Neural progenitor cell (in vitro differentiated cells): Measurements from ENCODE around the gene GALK2. TPM values are rescaled to one million over a fixed set of nuclear protein-coding genes. Genes with fewer than 3 reads are reported as not detected.
"Not testable (repeated sequence)": the region's sequence is repeated elsewhere in the genome, so short reads cannot be mapped to it uniquely, and the experiment has no call there.

Source experiments
- DNase-seq: peaks from one replicate; pipeline ENCODE4 v3.0.0-alpha.2; 2016; ENCODE audit warnings: low spot score
- H2AFZ ChIP-seq: fragments of 200-600 bp; sonication (generic); replicated peaks from 2 replicates; pipeline ENCODE4 v1.6.1; 2016; ENCODE audit warnings: antibody characterized with exemption
- H3F3A ChIP-seq: fragments of 200-600 bp; sonication (generic); 2 replicates; pipeline ENCODE4 v1.6.1; 2016; ENCODE audit warnings: antibody characterized with exemption, low read depth
- H3K27ac ChIP-seq: fragments of 200-600 bp; sonication (generic); 2 replicates; pipeline ENCODE4 v1.5.1; 2016; ENCODE audit warnings: mild to moderate bottlenecking
- H3K27me3 ChIP-seq: fragments of 200-600 bp; sonication (generic); 2 replicates; pipeline ENCODE4 v1.6.1; 2016; ENCODE audit warnings: mild to moderate bottlenecking, moderate library complexity
- H3K36me3 ChIP-seq: fragments of 200-600 bp; sonication (generic); 2 replicates; pipeline ENCODE4 v1.5.1; 2016
- H3K4me1 ChIP-seq: fragments of 200-600 bp; sonication (generic); 2 replicates; pipeline ENCODE4 v1.6.1; 2016; ENCODE audit warnings: mixed run types
- H3K4me2 ChIP-seq: fragments of 200-600 bp; sonication (generic); 2 replicates; pipeline ENCODE4 v1.6.1; 2016
- H3K4me3 ChIP-seq: fragments of 200-600 bp; sonication (generic); 2 replicates; pipeline ENCODE4 v1.5.1; 2016
- H3K79me2 ChIP-seq: fragments of 200-600 bp; sonication (generic); 2 replicates; pipeline ENCODE4 v1.6.1; 2016; ENCODE audit warnings: low read depth
- H3K9ac ChIP-seq: fragments of 200-600 bp; sonication (generic); 2 replicates; pipeline ENCODE4 v1.6.1; 2016
- H3K9me3 ChIP-seq: fragments of 200-600 bp; sonication (generic); 2 replicates; pipeline ENCODE4 v1.5.1; 2016; ENCODE audit warnings: low read depth
- H4K20me1 ChIP-seq: fragments of 200-600 bp; sonication (generic); 2 replicates; pipeline ENCODE4 v1.6.1; 2016; ENCODE audit warnings: low read depth
- H3K27ac Mint-ChIP-seq: 3 replicates; pipeline ENCODE4 v1.8.0; 2021; ENCODE audit warnings: mixed read lengths
- H3K27me3 Mint-ChIP-seq: 2 replicates; pipeline ENCODE4 v1.8.0; 2022; ENCODE audit warnings: low read depth, mild to moderate bottlenecking, inconsistent platforms, moderate library complexity, mixed read lengths; ENCODE audit not compliant: insufficient read depth
- H3K36me3 Mint-ChIP-seq: 3 replicates; pipeline ENCODE4 v1.8.0; 2021; ENCODE audit warnings: mixed read lengths
- H3K4me1 Mint-ChIP-seq: 3 replicates; pipeline ENCODE4 v1.8.0; 2021; ENCODE audit warnings: mixed read lengths
- H3K4me3 Mint-ChIP-seq: 3 replicates; pipeline ENCODE4 v1.8.0; 2021; ENCODE audit warnings: mild to moderate bottlenecking, moderate library complexity, mixed read lengths
- H3K9me3 Mint-ChIP-seq: 3 replicates; pipeline ENCODE4 v1.8.0; 2020; ENCODE audit warnings: mixed read lengths
- EZH2 ChIP-seq: fragments of 200-600 bp; sonication (generic); IDR thresholded peaks from 2 replicates; pipeline ENCODE4 v1.6.1; 2017; ENCODE audit warnings: antibody characterized with exemption, mild to moderate bottlenecking, moderate library complexity
- EZH2phosphoT487 ChIP-seq: fragments of 200-600 bp; sonication (generic); IDR thresholded peaks from 2 replicates; pipeline ENCODE4 v1.6.1; 2017; ENCODE audit warnings: antibody characterized with exemption
- total RNA-seq: library from RNA; depleted of rRNA; stranded (reverse); fragments of >200 nt; gene quantifications from 2 replicates; pipeline ENCODE4 v1.2.3, GENCODE V29; 2015; ENCODE audit warnings: low replicate concordance
- TF ChIP-seq, protein P1 (sequence below): fragments of 200-600 bp; sonication (generic); IDR thresholded peaks from 2 replicates; pipeline ENCODE4 v1.5.1; 2017; ENCODE audit warnings: antibody characterized with exemption, mild to moderate bottlenecking

Gene GALK2
- total RNA-seq, 1 donor from 2014 or later = 19.0 TPM

DNA sequence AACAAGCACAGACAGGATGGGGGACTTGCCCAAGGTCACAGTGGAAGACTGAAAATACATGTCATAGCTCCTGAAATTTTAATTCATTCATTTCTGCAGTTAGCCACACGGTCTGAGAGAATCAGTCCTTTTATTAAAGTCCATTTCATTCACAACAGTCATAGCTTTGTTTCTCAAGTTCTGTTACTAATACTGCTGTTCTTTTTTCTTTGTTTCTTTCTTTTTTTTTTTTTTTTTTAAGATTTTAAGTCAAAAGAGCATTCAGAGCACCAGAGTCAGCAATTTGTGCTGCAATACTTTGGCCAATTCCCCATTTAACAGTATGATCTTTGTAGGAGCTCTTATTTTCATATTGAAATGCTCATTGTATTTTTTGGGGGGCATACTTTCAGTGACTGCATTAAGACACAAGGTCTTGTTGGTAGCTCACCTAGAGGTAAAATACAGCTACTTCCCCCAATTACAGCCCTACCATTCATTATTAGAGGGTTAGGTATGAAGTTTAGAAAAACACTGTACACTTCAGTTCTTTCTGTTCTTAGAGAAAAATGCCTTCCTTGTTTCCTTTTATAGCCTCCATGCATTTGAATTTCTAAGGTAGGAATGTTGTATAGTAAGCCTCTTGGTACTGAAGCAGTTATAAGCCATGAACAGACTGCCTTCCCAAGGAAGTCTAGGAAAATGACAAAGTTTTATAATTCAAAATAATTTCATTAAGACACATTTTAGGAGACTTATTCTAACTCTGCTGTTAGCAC is 9.6 kb downstream of the GALK2 start:
- no peak overlapping the region for H3K9ac ChIP-seq
- Mint-ChIP-seq H3K36me3 (no peaks in the 10 kb centered on the region), H3K4me3 (no peak overlapping the region), H3K27me3 (no peaks in the 10 kb centered on the region), H3K4me1 (no peaks in the 10 kb centered on the region), H3K9me3 (peaks cover 7% of the 10 kb centered on the region), H3K27ac (no peak overlapping the region)
- H3K4me2 ChIP-seq = no peak overlapping the region
- no peaks in the 10 kb centered on the region for H3K4me1 ChIP-seq
- H3K27me3 ChIP-seq = no peaks in the 10 kb centered on the region
- H3F3A ChIP-seq = no peaks in the 10 kb centered on the region
- DNase-seq = no peak
- no peak overlapping the region for H3K4me3 ChIP-seq
- no peaks in the 10 kb centered on the region for H3K9me3 ChIP-seq
- H4K20me1 ChIP-seq = no peaks in the 10 kb centered on the region
- H3K27ac ChIP-seq = no peak overlapping the region
- no peak overlapping the region for H2AFZ ChIP-seq
- H3K79me2 ChIP-seq = no peaks in the 10 kb centered on the region
- TF ChIP-seq EZH2 (no peak), EZH2phosphoT487 (no peak)
- TF ChIP-seq, protein P1, sequence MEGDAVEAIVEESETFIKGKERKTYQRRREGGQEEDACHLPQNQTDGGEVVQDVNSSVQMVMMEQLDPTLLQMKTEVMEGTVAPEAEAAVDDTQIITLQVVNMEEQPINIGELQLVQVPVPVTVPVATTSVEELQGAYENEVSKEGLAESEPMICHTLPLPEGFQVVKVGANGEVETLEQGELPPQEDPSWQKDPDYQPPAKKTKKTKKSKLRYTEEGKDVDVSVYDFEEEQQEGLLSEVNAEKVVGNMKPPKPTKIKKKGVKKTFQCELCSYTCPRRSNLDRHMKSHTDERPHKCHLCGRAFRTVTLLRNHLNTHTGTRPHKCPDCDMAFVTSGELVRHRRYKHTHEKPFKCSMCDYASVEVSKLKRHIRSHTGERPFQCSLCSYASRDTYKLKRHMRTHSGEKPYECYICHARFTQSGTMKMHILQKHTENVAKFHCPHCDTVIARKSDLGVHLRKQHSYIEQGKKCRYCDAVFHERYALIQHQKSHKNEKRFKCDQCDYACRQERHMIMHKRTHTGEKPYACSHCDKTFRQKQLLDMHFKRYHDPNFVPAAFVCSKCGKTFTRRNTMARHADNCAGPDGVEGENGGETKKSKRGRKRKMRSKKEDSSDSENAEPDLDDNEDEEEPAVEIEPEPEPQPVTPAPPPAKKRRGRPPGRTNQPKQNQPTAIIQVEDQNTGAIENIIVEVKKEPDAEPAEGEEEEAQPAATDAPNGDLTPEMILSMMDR = no peak
- H3K36me3 ChIP-seq = no peaks in the 10 kb centered on the region

DNA sequence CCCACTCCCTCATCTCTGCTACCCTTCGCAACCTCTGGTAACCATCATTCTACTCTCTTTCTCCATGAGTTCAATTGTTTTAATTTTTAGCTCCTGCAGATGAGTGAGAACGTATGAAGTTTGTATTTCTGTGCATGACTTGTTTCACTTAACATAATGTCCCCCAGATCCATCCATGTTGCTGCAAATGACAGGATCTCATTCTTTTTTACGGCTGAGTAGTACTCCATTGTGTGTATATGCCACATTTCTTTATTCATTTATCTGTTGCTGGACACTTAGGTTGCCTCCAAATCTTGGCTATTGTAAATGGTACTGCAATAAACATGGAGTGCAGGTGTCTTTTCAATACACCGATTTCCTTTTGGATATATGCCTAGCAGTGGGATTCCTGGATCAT is 12.1 kb downstream of the GALK2 start:
- H3K27me3 Mint-ChIP-seq = no peaks in the 10 kb centered on the region
- H3K4me2 ChIP-seq = no peak overlapping the region
- H3K27ac Mint-ChIP-seq = no peak overlapping the region

DNA sequence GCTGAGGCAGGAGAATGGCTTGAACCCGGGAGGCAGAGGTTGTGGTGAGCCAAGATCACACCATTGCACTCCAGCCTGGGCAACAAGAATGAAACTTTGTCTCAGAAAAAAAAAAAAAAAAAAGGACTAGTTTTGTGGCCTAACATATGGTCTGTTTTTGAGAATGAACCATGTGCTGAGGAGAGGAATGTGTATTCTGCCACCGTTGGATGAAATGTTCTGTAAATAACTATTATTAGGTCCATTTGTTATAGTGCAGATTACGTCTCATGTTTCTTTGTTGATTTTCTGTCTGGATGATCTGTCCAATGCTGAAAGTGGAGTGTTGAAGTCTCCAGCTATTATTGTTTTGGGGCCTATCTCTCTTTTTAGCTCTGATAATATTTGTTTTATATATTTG is 13.7 kb downstream of the GALK2 start:
- not testable (repeated sequence) for H3K27ac Mint-ChIP-seq, H3K4me3 ChIP-seq, H3K79me2 ChIP-seq, H3K27me3 Mint-ChIP-seq, H3K27ac ChIP-seq, H3F3A ChIP-seq, H3K27me3 ChIP-seq, H2AFZ ChIP-seq, H3K36me3 Mint-ChIP-seq, H3K9me3 ChIP-seq, H3K4me3 Mint-ChIP-seq, H3K4me2 ChIP-seq, H3K9ac ChIP-seq, H3K4me1 ChIP-seq, H4K20me1 ChIP-seq, H3K9me3 Mint-ChIP-seq, DNase-seq, H3K4me1 Mint-ChIP-seq, H3K36me3 ChIP-seq

More for the DNA sequence above, 12.1 kb downstream of the GALK2 start:
- Mint-ChIP-seq H3K36me3 (no peaks in the 10 kb centered on the region), H3K4me3 (no peak overlapping the region), H3K4me1 (no peaks in the 10 kb centered on the region), H3K9me3 (no peaks in the 10 kb centered on the region)
- H3K4me3 ChIP-seq = no peak overlapping the region
- no peaks in the 10 kb centered on the region for H3K9me3 ChIP-seq
- DNase-seq = no peak
- H3K27me3 ChIP-seq = no peaks in the 10 kb centered on the region
- no peak for TF ChIP-seq EZH2phosphoT487
- TF ChIP-seq EZH2 = no peak
- TF ChIP-seq, protein P1 = no peak
- no peaks in the 10 kb centered on the region for H3F3A ChIP-seq
- no peaks in the 10 kb centered on the region for H3K4me1 ChIP-seq
- H4K20me1 ChIP-seq = no peaks in the 10 kb centered on the region
- no peaks in the 10 kb centered on the region for H3K36me3 ChIP-seq
- no peak overlapping the region for H3K27ac ChIP-seq
- no peak overlapping the region for H2AFZ ChIP-seq
- no peaks in the 10 kb centered on the region for H3K79me2 ChIP-seq
- H3K9ac ChIP-seq = no peak overlapping the region

DNA sequence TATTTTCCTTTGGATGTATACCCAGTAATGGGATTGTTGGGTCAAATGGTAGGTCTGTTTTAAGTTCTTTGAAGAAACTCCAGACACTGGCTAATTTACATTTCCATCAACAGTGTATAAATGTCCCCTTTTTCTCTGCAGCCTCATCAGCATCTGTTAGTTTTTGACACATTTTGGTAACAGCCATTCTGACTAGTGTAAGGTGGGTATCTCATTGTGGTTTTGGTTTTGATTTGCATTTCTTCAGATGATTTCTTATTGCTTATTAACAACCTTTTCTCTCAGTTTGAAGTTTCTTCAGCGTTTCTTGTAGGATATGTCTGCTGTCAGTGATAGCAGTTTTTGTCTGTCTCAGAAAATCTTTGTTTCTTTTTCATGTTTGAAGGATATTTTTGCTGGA is 15.4 kb downstream of the GALK2 start:
- Histone ChIP-seq H4K20me1 (no peaks in the 10 kb centered on the region), H3K4me3 (no peak overlapping the region), H3K4me2 (no peak overlapping the region), H3K27me3 (no peaks in the 10 kb centered on the region), H3K36me3 (no peaks in the 10 kb centered on the region), H3K4me1 (no peaks in the 10 kb centered on the region), H3F3A (no peaks in the 10 kb centered on the region), H3K27ac (no peak overlapping the region), H2AFZ (no peak overlapping the region), H3K9me3 (no peaks in the 10 kb centered on the region), H3K79me2 (no peaks in the 10 kb centered on the region), H3K9ac (no peak overlapping the region)
- no peak overlapping the region for H3K27ac Mint-ChIP-seq
- H3K4me3 Mint-ChIP-seq = no peak overlapping the region
- H3K4me1 Mint-ChIP-seq = no peaks in the 10 kb centered on the region
- H3K27me3 Mint-ChIP-seq = no peaks in the 10 kb centered on the region
- DNase-seq = no peak
- H3K36me3 Mint-ChIP-seq = no peaks in the 10 kb centered on the region
- H3K9me3 Mint-ChIP-seq = no peaks in the 10 kb centered on the region
- no peak for TF ChIP-seq EZH2
- TF ChIP-seq, protein P1 = no peak
- no peak for TF ChIP-seq EZH2phosphoT487
